Esophagus (tissue), 2 donors: ENCODE results near the gene NOM1. TPM values are rescaled to one million over a fixed set of nuclear protein-coding genes. Genes with fewer than 3 reads are reported as not detected.
A peak's percentile ranks its signal among the peaks of the same experiment; 100 is the strongest.
"Not testable (repeated sequence)": the region's sequence is repeated elsewhere in the genome, so short reads cannot be mapped to it uniquely, and the experiment has no call there.

ENCODE experiments used
- H3K27ac ChIP-seq, 2 donors: one replicate each; pipeline ENCODE4 v1.5.1; 2013; ENCODE audit warnings: low read depth in 2 of 2, mild to moderate bottlenecking in 2 of 2, inconsistent platforms in 1 of 2, low read length in 1 of 2, moderate library complexity in 1 of 2
- H3K27me3 ChIP-seq, 2 donors: one replicate each; pipeline ENCODE4 v1.6.1; 2013; ENCODE audit warnings: low read length in 2 of 2, control low read depth in 1 of 2, mild to moderate bottlenecking in 1 of 2; ENCODE audit not compliant: insufficient read depth in 2 of 2, control insufficient read depth in 1 of 2
- H3K36me3 ChIP-seq, 2 donors: one replicate each; pipeline ENCODE4 v1.6.1; 2013; ENCODE audit warnings: low read length in 1 of 2; ENCODE audit not compliant: control insufficient read depth in 2 of 2, insufficient read depth in 2 of 2
- H3K4me1 ChIP-seq, 2 donors: one replicate each; pipeline ENCODE4 v1.6.1; 2013; ENCODE audit warnings: low read length in 1 of 2; ENCODE audit not compliant: control insufficient read depth in 2 of 2, insufficient read depth in 2 of 2
- H3K4me3 ChIP-seq, 2 donors: one replicate each; pipeline ENCODE4 v1.5.1; 2013; ENCODE audit warnings: low read length in 2 of 2, mild to moderate bottlenecking in 2 of 2, low read depth in 1 of 2, moderate library complexity in 1 of 2
- H3K9me3 ChIP-seq, 2 donors: one replicate each; pipeline ENCODE4 v1.6.1; 2013; ENCODE audit warnings: mild to moderate bottlenecking in 2 of 2, low read depth in 1 of 2, low read length in 1 of 2, moderate library complexity in 1 of 2; ENCODE audit not compliant: control insufficient read depth in 2 of 2, insufficient read depth in 1 of 2
- WGBS, 2 donors: extraction: QIAGEN DNeasy Blood & Tissue Kit; methylation state at CpG; one replicate each; pipeline ENCODE4 v1.1.7; 2013; 5-methylcytosine and 5-hydroxymethylcytosine counted together
- polyA plus RNA-seq, 2 donors: library from polyadenylated mRNA; stranded (reverse); fragments of 200-250 nt; gene quantifications; one replicate each; pipeline ENCODE4 v1.2.3, GENCODE V29; 2013
- donor health status: healthy with polysubstance abuse.
- donor health status: Bipolar disorder and iron deficiency.

NOM1 gene
- polyA plus RNA-seq, 2 donors = 7.0 to 9.2 TPM

GRCh38 chr7:156936766-156937165, 12.7 kb upstream of the NOM1 start:
- WGBS, 2 donors = 95 to 97% methylated on average over 3 of the region's 3 CpGs
- H3K27me3 ChIP-seq, H3K27ac ChIP-seq, H3K9me3 ChIP-seq, H3K4me1 ChIP-seq, H3K36me3 ChIP-seq, H3K4me3 ChIP-seq: not testable (repeated sequence)

GRCh38 chr7:156940421-156941122, 8.9 kb upstream of the NOM1 start:
- 97% methylated on average over 57 of the region's 57 CpGs for WGBS, 2 donors
- no peaks in the 10 kb centered on the region for H3K36me3 ChIP-seq
- H3K27ac ChIP-seq = no peak overlapping the region
- no peak overlapping the region for H3K4me3 ChIP-seq
- no peaks in the 10 kb centered on the region for H3K4me1 ChIP-seq
- H3K9me3 ChIP-seq = peaks cover 0 to 7% of the 10 kb centered on the region in 2 donors
- no peaks in the 10 kb centered on the region for H3K27me3 ChIP-seq

- 97% methylated on average over 86 to 92 of the region's 92 CpGs for WGBS, 2 donors
- Histone ChIP-seq H3K4me1 (no peaks in the 10 kb centered on the region), H3K27me3 (no peaks in the 10 kb centered on the region), H3K36me3 (no peaks in the 10 kb centered on the region), H3K4me3 (no peak overlapping the region), H3K27ac (no peak overlapping the region), H3K9me3 (peaks cover 0 to 7% of the 10 kb centered on the region in 2 donors)
These were observed 7.9 kb upstream of the NOM1 start for GRCh38 chr7:156941393-156942182.

GRCh38 chr7:156942708-156943090, 6.8 kb upstream of the NOM1 start:
- Histone ChIP-seq H3K4me1 (no peaks in the 10 kb centered on the region), H3K4me3 (no peak overlapping the region), H3K36me3 (no peaks in the 10 kb centered on the region), H3K9me3 (peaks cover 0 to 10% of the 10 kb centered on the region in 2 donors), H3K27me3 (no peaks in the 10 kb centered on the region), H3K27ac (no peak overlapping the region)
- 29 to 50% methylated on average over 24 of the region's 24 CpGs for WGBS, 2 donors

- H3K4me3 ChIP-seq = peak overlapping the region in 1 of 2 donors; percentile 6
- WGBS, 2 donors = 35 to 37% methylated on average over 36 of the region's 36 CpGs
These were observed 6.1 kb upstream of the NOM1 start for GRCh38 chr7:156943091-156944041.

GRCh38 chr7:156944876-156945275, 4.6 kb upstream of the NOM1 start:
- Histone ChIP-seq H3K4me3 (no peak overlapping the region), H3K4me1 (peaks cover 0 to 5% of the 10 kb centered on the region in 2 donors), H3K27ac (no peak overlapping the region), H3K9me3 (peaks cover 0 to 10% of the 10 kb centered on the region in 2 donors), H3K36me3 (no peaks in the 10 kb centered on the region), H3K27me3 (no peaks in the 10 kb centered on the region)
- WGBS, 2 donors = 63 to 69% methylated on average over 9 of the region's 9 CpGs

More at GRCh38 chr7:156943091-156944041, 6.1 kb upstream of the NOM1 start:
- Histone ChIP-seq H3K9me3 (peaks cover 0 to 10% of the 10 kb centered on the region in 2 donors), H3K27me3 (no peaks in the 10 kb centered on the region), H3K27ac (no peak overlapping the region), H3K4me1 (no peaks in the 10 kb centered on the region), H3K36me3 (no peaks in the 10 kb centered on the region)

GRCh38 chr7:156947120-156947843, 2.2 kb upstream of the NOM1 start:
- 52 to 70% methylated on average over 8 to 12 of the region's 12 CpGs for WGBS, 2 donors
- Histone ChIP-seq H3K4me3 (no peak overlapping the region), H3K4me1 (peaks cover 0 to 9% of the 10 kb centered on the region in 2 donors), H3K36me3 (no peaks in the 10 kb centered on the region), H3K9me3 (peaks cover 0 to 3% of the 10 kb centered on the region in 2 donors), H3K27ac (no peak overlapping the region), H3K27me3 (no peaks in the 10 kb centered on the region)

- H3K4me1 ChIP-seq = peaks cover 0 to 9% of the 10 kb centered on the region in 2 donors
- H3K36me3 ChIP-seq = peaks cover 0 to 6% of the 10 kb centered on the region in 2 donors
- H3K27me3 ChIP-seq = no peaks in the 10 kb centered on the region
- 89 to 92% methylated on average over 12 of the region's 12 CpGs for WGBS, 2 donors
- peaks cover 0 to 3% of the 10 kb centered on the region in 2 donors for H3K9me3 ChIP-seq
- no peak overlapping the region for H3K4me3 ChIP-seq
- H3K27ac ChIP-seq = no peak overlapping the region
These were observed 1.2 kb upstream of the NOM1 start for GRCh38 chr7:156948361-156948760.
